Measurements from ENCODE around the gene TRA2A.
A peak's percentile ranks its signal among the peaks of the same experiment; 100 is the strongest.
"Not testable (repeated sequence)": the region's sequence is repeated elsewhere in the genome, so short reads cannot be mapped to it uniquely, and the experiment has no call there.

Gene TRA2A

GRCh38 chr7:23529262-23529859 lies 2.4 kb downstream of the TRA2A start:
- no peak for TF ChIP-seq ZNF274 (IDR thresholded peaks at IDR 0.05; ENCODE audit: low read depth, low read length)
- peak overlapping the region; percentile 88 for H3K4me3 ChIP-seq (ENCODE audit: low read length)

- H3K4me3 ChIP-seq (ENCODE audit: low read length), result not testable (repeated sequence)
Measured at GRCh38 chr7:23525611-23526010, 6.2 kb downstream of the TRA2A start.

GRCh38 chr7:23524473-23524872 lies 7.3 kb downstream of the TRA2A start:
- H3K4me3 ChIP-seq (ENCODE audit: low read length), result no peak overlapping the region
- TF ChIP-seq ZNF274 (IDR thresholded peaks at IDR 0.05; ENCODE audit: low read depth, low read length), result no peak

GRCh38 chr7:23523486-23524075 lies 8.2 kb downstream of the TRA2A start:
- no peak overlapping the region for H3K4me3 ChIP-seq (ENCODE audit: low read length)
- TF ChIP-seq ZNF274 (IDR thresholded peaks at IDR 0.05; ENCODE audit: low read depth, low read length), result no peak

- H3K4me3 ChIP-seq (ENCODE audit: low read length), result no peak overlapping the region
- no peak for TF ChIP-seq ZNF274 (IDR thresholded peaks at IDR 0.05; ENCODE audit: low read depth, low read length)
Measured at GRCh38 chr7:23520582-23520981, 11.2 kb downstream of the TRA2A start.

- no peak for TF ChIP-seq ZNF274 (IDR thresholded peaks at IDR 0.05; ENCODE audit: low read depth, low read length)
- H3K4me3 ChIP-seq (ENCODE audit: low read length), result no peak overlapping the region
Measured at GRCh38 chr7:23514755-23515154, 17.0 kb downstream of the TRA2A start.

- not testable (repeated sequence) for H3K4me3 ChIP-seq (ENCODE audit: low read length)
Measured at GRCh38 chr7:23513746-23514145, 18.0 kb downstream of the TRA2A start.

GRCh38 chr7:23494009-23494408 lies 37.8 kb downstream of the TRA2A start:
- TF ChIP-seq ZNF274 (IDR thresholded peaks at IDR 0.05; ENCODE audit: low read depth, low read length), result no peak

GRCh38 chr7:23491502-23491901 lies 40.3 kb downstream of the TRA2A start:
- no peak overlapping the region for H3K4me3 ChIP-seq (ENCODE audit: low read length)
- TF ChIP-seq ZNF274 (IDR thresholded peaks at IDR 0.05; ENCODE audit: low read depth, low read length), result no peak

More at GRCh38 chr7:23494009-23494408, 37.8 kb downstream of the TRA2A start:
- no peak overlapping the region for H3K4me3 ChIP-seq (ENCODE audit: low read length)

GRCh38 chr7:23490357-23491135 lies 41.2 kb downstream of the TRA2A start:
- no peak for TF ChIP-seq ZNF274 (IDR thresholded peaks at IDR 0.05; ENCODE audit: low read depth, low read length)
- peak overlapping the region; percentile 63; the same call in 1 of the 2 replicates for H3K4me3 ChIP-seq (ENCODE audit: low read length)

- H3K4me3 ChIP-seq (ENCODE audit: low read length), result not testable (repeated sequence)
Measured at GRCh38 chr7:23488714-23489113, 43.1 kb downstream of the TRA2A start.

GRCh38 chr7:23487670-23488069 lies 44.1 kb downstream of the TRA2A start:
- no peak overlapping the region for H3K4me3 ChIP-seq (ENCODE audit: low read length)
- no peak for TF ChIP-seq ZNF274 (IDR thresholded peaks at IDR 0.05; ENCODE audit: low read depth, low read length)

GRCh38 chr7:23486002-23486773 lies 45.6 kb downstream of the TRA2A start:
- no peak overlapping the region for H3K4me3 ChIP-seq (ENCODE audit: low read length)
- TF ChIP-seq ZNF274 (IDR thresholded peaks at IDR 0.05; ENCODE audit: low read depth, low read length), result no peak

GRCh38 chr7:23482686-23483085 lies 49.1 kb downstream of the TRA2A start:
- H3K4me3 ChIP-seq (ENCODE audit: low read length), result no peak overlapping the region
- no peak for TF ChIP-seq ZNF274 (IDR thresholded peaks at IDR 0.05; ENCODE audit: low read depth, low read length)

Data from GM08714 (cell line).